Measurements from ENCODE around the gene SERPINA6.

DNA sequence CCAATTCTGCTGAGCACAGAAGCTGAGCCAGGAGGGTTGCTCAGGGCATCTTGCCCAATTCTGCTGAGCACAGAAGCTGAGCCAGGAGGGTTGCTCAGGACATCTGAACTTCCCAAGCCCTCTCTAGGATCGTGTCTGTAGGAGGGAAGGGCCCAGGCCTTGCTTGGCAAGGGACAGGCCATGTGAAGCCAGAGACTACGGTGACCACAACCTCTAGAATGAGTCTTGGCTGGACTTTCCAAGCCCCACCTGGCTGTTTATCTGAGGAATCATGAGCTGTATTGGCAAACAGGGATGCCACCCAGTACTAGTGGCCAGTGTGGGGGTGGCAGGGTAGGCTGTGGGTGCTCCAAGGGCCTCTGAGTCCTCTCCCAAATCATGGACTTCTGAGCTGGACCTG lies 7.7 kb upstream of the SERPINA6 start:
- TF ChIP-seq, protein P1, sequence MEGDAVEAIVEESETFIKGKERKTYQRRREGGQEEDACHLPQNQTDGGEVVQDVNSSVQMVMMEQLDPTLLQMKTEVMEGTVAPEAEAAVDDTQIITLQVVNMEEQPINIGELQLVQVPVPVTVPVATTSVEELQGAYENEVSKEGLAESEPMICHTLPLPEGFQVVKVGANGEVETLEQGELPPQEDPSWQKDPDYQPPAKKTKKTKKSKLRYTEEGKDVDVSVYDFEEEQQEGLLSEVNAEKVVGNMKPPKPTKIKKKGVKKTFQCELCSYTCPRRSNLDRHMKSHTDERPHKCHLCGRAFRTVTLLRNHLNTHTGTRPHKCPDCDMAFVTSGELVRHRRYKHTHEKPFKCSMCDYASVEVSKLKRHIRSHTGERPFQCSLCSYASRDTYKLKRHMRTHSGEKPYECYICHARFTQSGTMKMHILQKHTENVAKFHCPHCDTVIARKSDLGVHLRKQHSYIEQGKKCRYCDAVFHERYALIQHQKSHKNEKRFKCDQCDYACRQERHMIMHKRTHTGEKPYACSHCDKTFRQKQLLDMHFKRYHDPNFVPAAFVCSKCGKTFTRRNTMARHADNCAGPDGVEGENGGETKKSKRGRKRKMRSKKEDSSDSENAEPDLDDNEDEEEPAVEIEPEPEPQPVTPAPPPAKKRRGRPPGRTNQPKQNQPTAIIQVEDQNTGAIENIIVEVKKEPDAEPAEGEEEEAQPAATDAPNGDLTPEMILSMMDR (IDR thresholded peaks at IDR 0.05) = no peak
- TF ChIP-seq POLR2A (IDR thresholded peaks at IDR 0.05) = no peak

All from testis (tissue), 2 donors.